ENCODE results near the gene HOXA4.

The HOXA4 gene

DNA sequence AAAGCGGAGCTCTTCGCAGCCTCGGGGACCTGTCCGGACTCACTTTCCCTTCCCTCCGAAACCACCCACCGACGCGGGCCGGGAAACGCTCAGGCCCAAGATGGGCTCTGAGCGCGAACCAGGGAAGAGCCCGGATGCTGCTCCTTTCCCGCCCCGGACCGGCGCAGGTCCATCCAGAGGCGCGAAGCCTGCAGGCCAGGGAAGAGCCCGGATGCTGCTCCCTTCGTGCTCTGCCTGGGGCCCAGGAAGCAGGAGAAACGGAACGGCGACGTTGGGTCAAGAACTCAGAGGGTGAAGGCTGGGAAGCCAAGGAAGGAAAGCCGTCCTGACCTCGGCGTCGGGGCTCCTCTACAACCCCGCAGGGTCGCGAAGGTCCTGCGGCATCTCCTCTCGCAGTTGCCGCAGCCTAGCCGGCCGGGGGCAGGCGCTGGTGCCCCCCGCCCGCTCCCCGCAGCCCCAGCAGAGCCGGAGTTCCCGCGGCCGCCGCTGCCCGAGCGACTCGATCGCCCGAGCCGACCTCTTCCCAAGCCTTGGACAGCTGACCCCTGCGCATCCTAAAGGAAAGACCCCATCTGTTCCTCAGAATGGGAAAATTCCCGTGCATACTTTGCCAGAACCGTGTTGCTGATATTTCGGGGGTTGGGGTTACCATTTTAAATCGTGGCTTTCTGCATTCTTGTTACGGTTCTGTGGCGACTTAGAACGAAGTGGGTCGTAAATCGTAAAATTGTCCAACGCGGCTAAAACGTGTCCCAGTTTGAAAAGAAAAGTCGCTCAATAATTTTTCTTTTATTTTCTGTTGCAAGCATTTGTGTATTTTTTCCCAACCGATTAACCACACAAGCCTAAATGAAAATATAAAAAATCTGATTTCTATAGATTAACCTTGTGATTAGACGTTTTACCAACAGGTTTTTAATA is 42.3 kb downstream of the HOXA4 start:
- no peak for DNase-seq

- peak in 1 of 2 experiments; percentile 16 for DNase-seq
These were observed 46.9 kb downstream of the HOXA4 start for GRCh38 chr7:27083646-27084045.

DNA sequence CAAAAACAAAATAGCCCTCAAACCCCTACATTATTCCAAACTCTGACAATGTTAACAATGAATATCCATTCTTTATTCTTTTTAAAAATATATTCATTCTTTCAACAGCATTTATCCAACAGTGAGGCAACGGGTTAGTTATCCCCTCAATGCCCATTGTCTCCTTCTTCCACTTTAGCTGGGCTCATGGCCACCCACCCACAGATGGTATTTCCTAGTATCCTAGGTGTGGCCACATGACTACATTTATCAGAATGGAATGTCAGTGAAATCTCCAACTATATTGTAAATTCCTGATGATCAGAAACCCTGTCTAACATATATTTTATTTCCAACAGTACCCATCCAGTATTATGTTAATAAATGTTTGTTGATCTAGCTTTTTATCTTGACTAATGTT is 48.4 kb downstream of the HOXA4 start:
- no peak for DNase-seq

DNA sequence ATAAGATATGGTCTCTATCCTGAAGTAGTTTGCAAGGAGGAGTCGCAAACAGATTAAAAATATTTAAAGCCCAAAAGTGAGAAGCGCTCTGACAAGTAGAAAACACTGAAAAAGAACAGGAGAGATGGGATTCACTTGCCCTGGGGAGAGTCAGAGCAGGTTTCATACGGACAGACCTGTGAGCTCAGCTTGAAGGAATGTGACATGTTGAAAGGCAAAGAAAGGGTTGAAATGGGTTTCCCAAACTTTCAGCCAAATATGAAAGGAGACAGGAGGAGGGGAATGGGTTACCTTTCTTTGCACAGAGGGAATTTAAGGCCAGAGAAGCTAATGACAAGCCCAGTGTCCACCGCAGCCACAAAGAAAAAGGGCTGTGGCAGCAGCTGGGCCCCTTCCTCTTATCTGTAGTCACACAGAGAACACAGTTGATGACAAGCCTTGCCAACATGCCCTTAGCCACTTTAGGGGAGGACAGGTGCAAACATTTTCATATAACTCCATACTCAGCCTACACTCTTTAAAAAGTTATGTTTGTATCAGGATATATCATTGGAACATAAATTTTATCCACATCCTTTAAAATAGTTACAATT is 49.6 kb downstream of the HOXA4 start:
- no peak for DNase-seq

GRCh38 chr7:27079234-27079975 is 51.2 kb downstream of the HOXA4 start:
- no peak for DNase-seq

GRCh38 chr7:27078616-27079233 is 51.8 kb downstream of the HOXA4 start:
- no peak for DNase-seq

Data from NCI-H187 (cell line).